Activated CD8-positive, alpha-beta T cell treated with anti-CD3 and anti-CD28 coated beads, Interleukin-2, amount 10 ng/mL, durations not matched to agents 7 days and 5 days (primary cell): ENCODE measurements around the gene NPC1L1. TPM values are rescaled to one million over a fixed set of nuclear protein-coding genes. Genes with fewer than 3 reads are reported as not detected.

Experiments
- ATAC-seq: fragments of 150-1000 bp; cut with Tn5 transposase; one replicate; pipeline ENCODE4 v1.10.0; 2021; ENCODE audit warnings: moderate library complexity
- CTCF ChIA-PET: fragments of 350-600 bp; sonication (Branson Sonifier 250); formaldehyde crosslinking; loops from one replicate; lab custom pipeline; 2021; ENCODE audit warnings: antibody characterized with exemption; lab: Charles Lee
- POLR2A ChIA-PET: fragments of 350-600 bp; sonication (Branson Sonifier 250); formaldehyde crosslinking; loops from one replicate; lab custom pipeline; 2021; ENCODE audit warnings: antibody characterized with exemption; lab: Charles Lee
- DNase-seq: peaks from one replicate; pipeline ENCODE4 v3.0.0-alpha.2; 2020
- H3K27ac Mint-ChIP-seq: one replicate; pipeline ENCODE4 v1.8.0; 2021; ENCODE audit warnings: mild to moderate bottlenecking, mixed read lengths
- H3K27me3 Mint-ChIP-seq: one replicate; pipeline ENCODE4 v1.8.0; 2021; ENCODE audit warnings: low read depth, mixed read lengths
- H3K36me3 Mint-ChIP-seq: one replicate; pipeline ENCODE4 v1.8.0; 2021; ENCODE audit warnings: low read depth, mixed read lengths
- H3K4me1 Mint-ChIP-seq: one replicate; pipeline ENCODE4 v1.8.0; 2021; ENCODE audit warnings: low read depth, mixed read lengths
- H3K4me3 Mint-ChIP-seq: one replicate; pipeline ENCODE4 v1.8.0; 2021; ENCODE audit warnings: mild to moderate bottlenecking, mixed read lengths
- H3K9me3 Mint-ChIP-seq: one replicate; pipeline ENCODE4 v1.8.0; 2022; ENCODE audit warnings: mixed read lengths; ENCODE audit not compliant: insufficient read depth
- total RNA-seq, 2 experiments: library from RNA; stranded (reverse); gene quantifications; one replicate each; pipeline ENCODE4 v1.2.3, GENCODE V29; 2021

NPC1L1 gene
- total RNA-seq, 2 experiments from 2014 or later: not detected

DNA sequence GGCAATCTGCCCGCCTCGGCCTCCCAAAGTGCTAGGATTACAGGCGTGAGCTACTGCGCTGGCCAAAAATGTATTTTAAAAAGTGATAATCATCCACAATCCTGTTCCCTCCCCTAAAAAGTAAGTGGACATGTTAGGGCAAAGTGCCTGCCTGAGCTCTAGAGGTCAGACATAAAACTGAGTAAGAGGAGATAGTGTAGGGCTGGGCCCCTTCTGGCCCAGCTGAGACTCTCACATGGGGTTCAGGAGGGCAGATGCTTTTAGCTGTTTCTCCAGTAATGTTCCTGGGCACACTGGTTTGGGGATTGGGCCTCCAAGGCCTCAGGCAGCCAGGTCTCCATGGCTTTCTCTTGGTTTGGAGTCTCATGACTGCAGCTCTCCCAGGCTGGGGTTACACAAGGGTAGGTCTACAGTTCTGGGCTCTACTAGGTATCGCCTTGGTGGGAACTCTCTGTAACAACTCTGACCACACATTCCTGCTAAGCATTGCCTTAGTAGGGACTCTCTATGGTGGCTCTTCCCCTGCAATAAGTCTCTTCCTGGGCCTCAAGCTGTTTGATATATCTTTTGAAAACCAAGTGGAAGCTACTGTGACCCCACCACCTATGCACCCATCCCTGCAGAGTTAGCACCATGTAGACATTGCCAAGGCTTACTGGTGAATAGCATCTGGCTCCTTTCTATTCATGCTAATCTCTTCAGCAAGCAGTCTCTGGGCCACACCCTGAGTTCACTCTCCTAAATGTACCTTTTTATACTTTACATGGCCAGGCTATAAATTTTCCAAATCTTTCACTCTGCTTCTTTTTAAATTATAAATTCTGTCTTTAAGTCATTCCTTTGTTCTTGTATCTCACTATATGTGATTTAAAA lies 43.7 kb downstream of the NPC1L1 start:
- no peaks in the 10 kb centered on the region for H3K36me3 Mint-ChIP-seq
- no peaks in the 10 kb centered on the region for H3K9me3 Mint-ChIP-seq
- H3K4me3 Mint-ChIP-seq: no peak overlapping the region
- ChIA-PET CTCF (interaction anchor here (0.9 to 1.2 kb wide), 2 partner anchors 37 to 65 kb away, joined by 3 to 5 read pairs; no protein-coding TSS in a partner anchor), POLR2A (interaction anchor here (0.9 kb wide), 1 partner anchor 85 kb away, joined by 3 read pairs; the partner anchor contains the start of gene TMED4)
- DNase-seq (no peak), ATAC-seq (no peak)
- H3K27ac Mint-ChIP-seq: no peak overlapping the region
- H3K27me3 Mint-ChIP-seq: peaks cover 21% of the 10 kb centered on the region
- H3K4me1 Mint-ChIP-seq: no peaks in the 10 kb centered on the region

DNA sequence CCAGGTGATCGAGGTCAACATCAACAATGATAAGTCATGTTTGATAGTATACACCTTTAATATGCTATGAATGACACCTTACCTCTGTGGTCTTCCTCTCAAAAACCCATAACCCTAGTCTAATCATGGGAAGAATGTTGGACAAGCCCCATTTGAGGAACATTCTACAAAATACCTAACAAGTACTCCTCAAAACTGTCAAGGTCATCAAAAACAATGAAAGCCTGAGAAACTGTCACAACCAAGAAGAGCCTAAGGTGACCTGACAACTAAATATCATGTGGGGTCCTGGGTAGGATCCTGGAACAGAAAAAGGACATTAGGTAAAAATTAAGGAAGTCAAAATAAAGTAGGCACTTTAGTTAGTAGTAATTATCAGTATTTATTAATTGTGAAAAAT lies 44.7 kb downstream of the NPC1L1 start:
- ChIA-PET CTCF (no interaction called here), POLR2A (interaction anchor here (0.6 to 0.9 kb wide), 2 partner anchors 11 to 86 kb away, joined by 3 to 4 read pairs; partner anchors contain the start of gene TMED4)
- H3K4me3 Mint-ChIP-seq: no peak overlapping the region
- DNase-seq (no peak), ATAC-seq (no peak)
- no peaks in the 10 kb centered on the region for H3K9me3 Mint-ChIP-seq
- H3K27ac Mint-ChIP-seq: no peak overlapping the region
- H3K4me1 Mint-ChIP-seq: peaks cover under 1% of the 10 kb centered on the region
- H3K36me3 Mint-ChIP-seq: no peaks in the 10 kb centered on the region
- H3K27me3 Mint-ChIP-seq: peaks cover 14% of the 10 kb centered on the region

DNA sequence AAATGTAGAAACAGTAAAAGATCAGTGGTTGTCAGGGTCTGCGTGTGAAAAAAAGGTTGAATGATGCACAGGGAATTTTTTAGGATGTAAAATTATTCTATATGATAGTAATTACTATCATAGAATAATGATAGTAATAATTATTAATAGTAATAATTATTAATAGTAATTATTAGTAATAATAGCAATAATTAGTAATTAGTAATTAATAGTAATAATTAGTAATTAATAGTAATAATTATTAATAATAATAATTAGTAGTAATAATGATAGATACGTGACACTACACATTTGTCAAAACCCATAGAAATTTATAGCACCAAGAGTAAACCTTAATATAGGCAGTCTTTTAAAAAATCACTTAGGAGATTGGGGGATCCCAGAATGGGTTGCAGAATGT lies 46.2 kb downstream of the NPC1L1 start:
- Mint-ChIP-seq H3K27me3 (peaks cover 14% of the 10 kb centered on the region), H3K4me3 (no peak overlapping the region), H3K27ac (no peak overlapping the region), H3K9me3 (no peaks in the 10 kb centered on the region), H3K4me1 (peaks cover 7% of the 10 kb centered on the region), H3K36me3 (peaks cover under 1% of the 10 kb centered on the region)
- CTCF ChIA-PET: interaction anchor here (1.6 kb wide), 1 partner anchor 69 kb away, joined by 5 read pairs; no protein-coding TSS in a partner anchor
- no peak for ATAC-seq
- no peak for DNase-seq
- POLR2A ChIA-PET: interaction anchor here (1.3 kb wide), 1 partner anchor 390 kb away, joined by 3 read pairs; the partner anchor contains the start of gene PURB

DNA sequence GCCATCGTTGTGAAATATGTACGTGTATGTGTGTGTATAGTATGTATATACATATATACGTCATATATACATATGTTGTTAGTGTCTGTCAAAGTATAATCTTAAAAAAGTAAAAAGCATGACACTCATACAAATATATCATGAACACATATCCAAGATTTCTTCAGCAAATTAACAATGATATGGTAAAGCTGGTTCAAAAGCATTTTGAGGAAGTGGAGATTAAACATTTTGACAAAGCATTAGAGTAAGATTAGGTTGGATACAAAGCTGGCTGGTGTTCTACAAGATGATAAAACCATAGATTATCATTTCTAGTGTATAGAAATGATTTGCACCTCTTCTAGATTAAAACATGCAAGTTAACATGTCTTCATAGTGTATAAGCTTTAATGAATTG lies 49.9 kb downstream of the NPC1L1 start:
- H3K27ac Mint-ChIP-seq: peak overlapping the region; percentile 94
- peaks cover 32% of the 10 kb centered on the region for H3K4me1 Mint-ChIP-seq
- CTCF ChIA-PET: interaction anchor here (0.8 to 3.0 kb wide), 10 partner anchors 11 to 471 kb away, joined by 3 to 16 read pairs (median 4); no protein-coding TSS in a partner anchor
- DNase-seq (no peak), ATAC-seq (no peak)
- H3K4me3 Mint-ChIP-seq: peak overlapping the region; percentile 82
- POLR2A ChIA-PET: interaction anchor here (0.7 to 2.3 kb wide), 9 partner anchors 9 to 410 kb away, joined by 3 to 15 read pairs (median 4); partner anchors contain the start of genes OGDH and PURB
- peaks cover 11% of the 10 kb centered on the region for H3K27me3 Mint-ChIP-seq
- H3K36me3 Mint-ChIP-seq: peaks cover 25% of the 10 kb centered on the region
- no peaks in the 10 kb centered on the region for H3K9me3 Mint-ChIP-seq

DNA sequence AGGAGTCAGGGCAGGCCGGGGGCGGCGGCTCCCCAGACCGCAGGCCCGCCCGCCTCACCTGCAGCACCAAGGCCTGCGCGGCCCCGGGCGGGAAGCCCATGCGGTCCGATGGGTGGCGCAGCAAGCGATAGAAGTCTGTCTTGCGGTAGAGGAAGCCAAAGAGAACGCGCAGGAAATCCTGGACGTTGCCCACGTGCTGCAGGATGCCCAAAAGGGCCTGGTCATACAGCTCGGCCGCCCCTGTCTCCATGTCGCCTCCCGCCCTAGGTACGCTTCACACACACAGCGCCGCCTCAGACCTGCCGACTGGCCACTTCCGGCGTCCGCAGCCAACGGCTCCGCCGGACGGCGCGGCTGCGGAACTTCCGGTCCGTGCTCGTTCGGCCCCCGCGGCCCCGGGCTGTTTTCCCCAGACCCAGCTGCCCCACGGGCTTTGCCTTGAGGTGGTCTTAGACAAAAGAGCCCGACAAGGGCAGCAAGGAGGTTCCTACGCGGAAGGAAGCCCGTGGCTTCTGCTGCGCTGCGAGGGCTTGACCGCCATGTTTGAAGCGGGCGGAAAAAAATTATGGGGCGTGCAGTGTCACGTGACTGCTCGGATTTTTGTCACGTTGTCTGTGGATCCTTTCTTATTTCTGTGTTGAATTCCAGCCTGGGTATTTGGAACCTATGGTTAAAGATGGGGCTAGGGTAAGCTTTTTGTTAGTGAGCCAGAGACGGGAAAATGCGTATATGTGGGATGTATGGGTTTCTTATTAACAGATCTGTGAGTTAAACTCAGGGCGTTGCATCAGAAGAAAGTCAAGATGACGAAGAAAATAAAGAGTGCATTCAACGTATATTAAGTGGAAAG lies 50.6 kb downstream of the NPC1L1 start, which contains the start of gene NUDCD3:
TSS of gene NUDCD3 (minus strand) at position 308 of the 850 bp plus-strand sequence. CDS start at position 250, 58 bp downstream.
- Mint-ChIP-seq H3K4me1 (peaks cover 38% of the 10 kb centered on the region), H3K27me3 (peaks cover 8% of the 10 kb centered on the region), H3K27ac (peak within 1 kb of the TSS; percentile 94), H3K36me3 (peaks cover 31% of the 10 kb centered on the region), H3K4me3 (peak within 1 kb of the TSS; percentile 82), H3K9me3 (no peaks in the 10 kb centered on the region)
- peak; percentile 84 for ATAC-seq
- peak; percentile 89 for DNase-seq
- ChIA-PET CTCF (interaction anchor here (0.8 to 3.0 kb wide), 18 partner anchors 10 to 471 kb away, joined by 3 to 16 read pairs (median 4); partner anchors contain the start of gene H2AZ2), POLR2A (interaction anchor here (0.7 to 2.3 kb wide), 18 partner anchors 8 to 409 kb away, joined by 3 to 15 read pairs (median 4); partner anchors contain the start of genes OGDH, PURB and TMED4)

DNA sequence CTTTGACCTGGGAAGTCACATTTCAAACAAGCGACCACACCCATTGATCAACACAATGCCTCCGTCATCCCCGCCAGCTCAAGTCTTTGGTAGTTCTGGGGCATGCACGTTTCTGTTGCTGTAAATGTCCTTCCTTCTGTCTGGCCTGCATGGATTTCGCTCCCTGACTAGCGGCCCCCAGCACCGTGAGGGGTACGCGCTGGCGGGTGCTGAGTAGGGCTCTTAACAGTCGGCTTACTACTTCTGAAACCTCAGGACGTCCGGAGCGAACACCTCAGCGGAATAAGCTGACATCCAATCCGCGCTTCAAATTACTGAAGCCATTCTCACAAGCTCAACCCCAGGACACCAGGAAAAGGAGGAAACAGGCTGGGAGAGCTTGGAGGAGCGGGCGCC lies 51.2 kb downstream of the NPC1L1 start:
- Mint-ChIP-seq H3K9me3 (no peaks in the 10 kb centered on the region), H3K27me3 (peaks cover 3% of the 10 kb centered on the region), H3K27ac (peak overlapping the region; percentile 94), H3K36me3 (peaks cover 35% of the 10 kb centered on the region), H3K4me3 (peak overlapping the region; percentile 82), H3K4me1 (peaks cover 43% of the 10 kb centered on the region)
- ChIA-PET POLR2A (interaction anchor here (0.7 to 2.3 kb wide), 13 partner anchors 10 to 409 kb away, joined by 3 to 15 read pairs (median 3); partner anchors contain the start of gene TMED4), CTCF (interaction anchor here (0.9 to 3.0 kb wide), 15 partner anchors 10 to 470 kb away, joined by 3 to 16 read pairs (median 4); partner anchors contain the start of genes H2AZ2 and YKT6)
- DNase-seq (peak; percentile 62), ATAC-seq (peak; percentile 53)

DNA sequence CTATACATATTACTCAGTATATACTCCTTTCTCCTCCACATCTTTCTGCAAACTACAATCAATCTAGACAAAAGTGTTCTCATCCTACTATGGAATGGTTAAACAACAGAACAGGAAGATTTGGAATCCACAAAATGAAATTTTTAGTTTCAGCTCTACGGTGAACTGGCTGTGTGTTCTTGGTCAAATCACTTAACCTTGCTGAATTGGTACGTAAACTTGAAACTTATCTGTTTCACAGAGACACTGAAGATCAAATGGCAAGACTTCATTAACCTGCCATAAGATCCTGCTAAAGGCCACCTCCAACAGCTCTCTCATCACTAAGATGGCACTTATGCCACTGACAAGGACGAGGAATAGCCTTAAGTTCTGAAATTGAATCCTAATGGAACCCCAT lies 52.2 kb downstream of the NPC1L1 start:
- H3K4me1 Mint-ChIP-seq: peaks cover 52% of the 10 kb centered on the region
- ATAC-seq: no peak

DNA sequence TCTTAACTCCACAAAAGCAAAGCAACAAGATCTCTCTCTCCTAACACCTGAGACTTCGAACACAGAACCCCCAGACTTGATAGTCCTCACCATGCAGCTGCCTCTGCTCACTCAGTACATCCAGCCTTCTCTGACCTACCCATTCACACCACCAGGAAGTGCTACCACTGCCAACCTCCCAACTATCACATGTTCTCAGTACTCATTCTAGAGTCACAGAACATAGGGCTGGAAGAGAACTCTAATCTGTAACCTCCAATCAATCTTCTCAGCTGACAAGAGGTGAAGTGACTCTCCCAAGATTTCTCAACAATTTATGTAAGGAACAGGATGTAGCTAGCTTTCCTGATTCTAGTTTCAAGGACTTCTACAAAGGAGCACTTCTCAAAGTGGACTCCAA lies 54.4 kb downstream of the NPC1L1 start:
- peaks cover 67% of the 10 kb centered on the region for H3K36me3 Mint-ChIP-seq
- ChIA-PET POLR2A (no interaction called here), CTCF (interaction anchor here (1.2 kb wide), 1 partner anchor 79 kb away, joined by 6 read pairs; no protein-coding TSS in a partner anchor)
- ATAC-seq (no peak), DNase-seq (no peak)
- peaks cover 18% of the 10 kb centered on the region for H3K9me3 Mint-ChIP-seq
- H3K4me1 Mint-ChIP-seq: peaks cover 59% of the 10 kb centered on the region
- peak overlapping the region; percentile 7 for H3K27ac Mint-ChIP-seq
- H3K27me3 Mint-ChIP-seq: no peaks in the 10 kb centered on the region
- H3K4me3 Mint-ChIP-seq: no peak overlapping the region

More for the DNA sequence above, 52.2 kb downstream of the NPC1L1 start:
- peaks cover under 1% of the 10 kb centered on the region for H3K9me3 Mint-ChIP-seq
- peaks cover 45% of the 10 kb centered on the region for H3K36me3 Mint-ChIP-seq
- no peaks in the 10 kb centered on the region for H3K27me3 Mint-ChIP-seq
- DNase-seq: no peak
- CTCF ChIA-PET: interaction anchor here (0.7 to 3.0 kb wide), 5 partner anchors 9 to 469 kb away, joined by 3 to 16 read pairs (median 3); partner anchors contain the start of gene YKT6
- no peak overlapping the region for H3K27ac Mint-ChIP-seq
- POLR2A ChIA-PET: interaction anchor here (1.5 kb wide), 1 partner anchor 231 kb away, joined by 9 read pairs; no protein-coding TSS in a partner anchor
- peak overlapping the region; percentile 82 for H3K4me3 Mint-ChIP-seq

DNA sequence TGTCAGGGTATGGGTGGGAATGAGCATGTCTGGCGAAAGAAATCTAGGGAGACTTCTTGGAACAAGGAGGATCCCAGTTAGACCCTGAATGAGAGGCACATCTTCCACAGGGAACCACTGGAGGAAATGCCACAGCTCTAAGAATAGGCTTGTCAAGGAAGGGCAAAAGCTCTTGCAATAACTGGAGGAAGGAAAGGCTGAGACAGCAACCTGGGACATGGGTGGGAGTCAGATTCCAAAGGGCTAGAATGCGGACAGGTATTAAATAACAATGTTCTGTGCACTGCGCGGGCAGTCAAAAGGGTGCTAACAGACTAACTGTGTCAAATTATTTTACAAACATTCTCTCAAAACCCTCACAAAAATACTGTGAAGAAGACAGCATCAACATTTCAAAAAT lies 55.1 kb downstream of the NPC1L1 start:
- no peak overlapping the region for H3K4me3 Mint-ChIP-seq
- H3K27me3 Mint-ChIP-seq: no peaks in the 10 kb centered on the region
- ATAC-seq: no peak
- CTCF ChIA-PET: no interaction called here
- POLR2A ChIA-PET: no interaction called here
- peaks cover 18% of the 10 kb centered on the region for H3K9me3 Mint-ChIP-seq
- H3K36me3 Mint-ChIP-seq: peaks cover 74% of the 10 kb centered on the region
- H3K27ac Mint-ChIP-seq: no peak overlapping the region
- peaks cover 54% of the 10 kb centered on the region for H3K4me1 Mint-ChIP-seq
- DNase-seq: no peak

DNA sequence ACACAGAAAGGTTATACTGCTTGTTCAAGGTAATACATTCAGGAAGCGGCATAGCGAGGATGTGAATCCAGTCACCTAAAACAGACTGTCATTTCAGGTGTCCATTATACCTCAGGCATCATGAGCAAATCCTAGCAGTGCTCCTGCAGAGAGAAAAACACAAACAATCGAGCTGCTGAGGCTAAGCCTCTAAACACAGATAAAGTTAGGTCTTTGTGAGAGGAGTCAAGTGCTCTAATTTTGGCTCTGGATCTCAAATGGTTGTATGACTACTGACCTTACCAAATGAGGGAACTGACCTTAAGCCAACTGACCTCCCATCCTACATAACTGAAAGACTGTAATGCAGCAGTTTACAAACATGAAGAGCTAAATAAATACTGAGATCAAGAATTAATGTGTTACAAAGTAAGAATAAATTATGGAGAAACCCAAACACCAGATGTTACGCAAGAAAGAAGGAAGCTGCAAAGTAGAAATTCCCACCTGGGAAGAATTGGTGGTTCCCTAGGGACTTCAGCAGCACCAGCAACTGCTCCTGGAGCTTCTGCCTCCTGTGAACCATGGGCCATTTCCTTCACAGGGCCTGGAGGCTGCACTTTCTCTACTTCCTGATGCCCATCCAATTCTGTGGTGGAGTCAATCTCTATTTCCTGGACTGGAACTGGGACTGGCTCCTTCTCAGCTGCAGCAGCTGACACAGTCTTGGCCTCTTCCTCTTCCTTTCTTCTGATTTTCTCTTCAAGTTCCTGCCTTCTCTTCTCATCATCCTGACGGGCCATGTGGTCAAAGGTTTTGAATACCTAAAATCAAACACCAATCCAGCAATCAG lies 56.4 kb downstream of the NPC1L1 start:
- H3K36me3 Mint-ChIP-seq: peaks cover 80% of the 10 kb centered on the region
- peaks cover 18% of the 10 kb centered on the region for H3K9me3 Mint-ChIP-seq
- no peak for ATAC-seq
- H3K27ac Mint-ChIP-seq: no peak overlapping the region
- no peak overlapping the region for H3K4me3 Mint-ChIP-seq
- no peak for DNase-seq
- peaks cover 55% of the 10 kb centered on the region for H3K4me1 Mint-ChIP-seq
- H3K27me3 Mint-ChIP-seq: no peaks in the 10 kb centered on the region
- CTCF ChIA-PET: interaction anchor here (1.0 to 1.8 kb wide), 3 partner anchors 19 to 244 kb away, joined by 4 to 5 read pairs (median 4); no protein-coding TSS in a partner anchor
- POLR2A ChIA-PET: no interaction called here
